ENCODE results near the gene WDR3. TPM values are rescaled to one million over a fixed set of nuclear protein-coding genes. Genes with fewer than 3 reads are reported as not detected.

WDR3 gene
- total and polyA plus RNA-seq, 12 donors = 1.5 to 16.8 (median 12.3) TPM

GRCh38 chr1:117932576-117932975 lies 3.0 kb downstream of the WDR3 start:
- DNase-seq (no peak), ATAC-seq (no peak)
- H3K4me3 ChIP-seq = no peak overlapping the region
- no peaks in the 10 kb centered on the region for H3K27me3 ChIP-seq
- intact Hi-C loops (cut with DNase I) = no loop called here
- TF ChIP-seq CTCF (IDR thresholded peaks at IDR 0.05) = no peak
- H3K36me3 ChIP-seq = peaks cover 0 to 42% (median 0%) of the 10 kb centered on the region in 9 donors
- 96 to 99% methylated on average over 4 of the region's 4 CpGs for WGBS, 2 donors
- H3K27ac ChIP-seq = no peak overlapping the region
- peaks cover 0 to 37% (median 31%) of the 10 kb centered on the region in 9 donors for H3K4me1 ChIP-seq
- H3K9me3 ChIP-seq = no peaks in the 10 kb centered on the region

- 94 to 96% methylated on average over 2 of the region's 2 CpGs for WGBS, 2 donors
- ATAC-seq = no peak
- Histone ChIP-seq H3K4me3 (no peak overlapping the region), H3K27ac (no peak overlapping the region), H3K36me3 (peaks cover 0 to 54% (median 3%) of the 10 kb centered on the region in 9 donors), H3K4me1 (peaks cover 0 to 27% (median 21%) of the 10 kb centered on the region in 9 donors), H3K27me3 (no peaks in the 10 kb centered on the region), H3K9me3 (no peaks in the 10 kb centered on the region)
- TF ChIP-seq CTCF (IDR thresholded peaks at IDR 0.05) = no peak
- intact Hi-C loops (cut with DNase I) = no loop called here
- DNase-seq = no peak
These were observed 4.2 kb downstream of the WDR3 start for GRCh38 chr1:117933769-117934168.

- Histone ChIP-seq H3K4me1 (no peaks in the 10 kb centered on the region), H3K4me3 (no peak overlapping the region), H3K36me3 (peaks cover 0 to 100% (median 78%) of the 10 kb centered on the region in 9 donors), H3K9me3 (no peaks in the 10 kb centered on the region), H3K27me3 (no peaks in the 10 kb centered on the region), H3K27ac (no peak overlapping the region)
- TF ChIP-seq CTCF (IDR thresholded peaks at IDR 0.05) = no peak
- no peak for DNase-seq
- WGBS, 2 donors = 96 to 98% methylated on average over 2 of the region's 2 CpGs
- ATAC-seq = no peak
- intact Hi-C loops (cut with DNase I) = no loop called here
These were observed 12.8 kb downstream of the WDR3 start for GRCh38 chr1:117942293-117942692.

GRCh38 chr1:117952386-117952785 lies 22.8 kb downstream of the WDR3 start:
- intact Hi-C loops (cut with DNase I) = no loop called here
- Histone ChIP-seq H3K9me3 (no peaks in the 10 kb centered on the region), H3K27me3 (no peaks in the 10 kb centered on the region), H3K36me3 (peaks cover 0 to 100% (median 69%) of the 10 kb centered on the region in 9 donors), H3K27ac (no peak overlapping the region), H3K4me3 (no peak overlapping the region), H3K4me1 (no peaks in the 10 kb centered on the region)
- ATAC-seq = no peak
- DNase-seq = no peak
- 96% methylated on average over 1 of the region's 1 CpG for WGBS, 2 donors
- no peak for TF ChIP-seq CTCF (IDR thresholded peaks at IDR 0.05)
